ENCODE measurements around the gene DAP. TPM values are rescaled to one million over a fixed set of nuclear protein-coding genes. Genes with fewer than 3 reads are reported as not detected.

The DAP gene
- total RNA-seq, 1 experiment from 2014 or later = 95.9 TPM

DNA sequence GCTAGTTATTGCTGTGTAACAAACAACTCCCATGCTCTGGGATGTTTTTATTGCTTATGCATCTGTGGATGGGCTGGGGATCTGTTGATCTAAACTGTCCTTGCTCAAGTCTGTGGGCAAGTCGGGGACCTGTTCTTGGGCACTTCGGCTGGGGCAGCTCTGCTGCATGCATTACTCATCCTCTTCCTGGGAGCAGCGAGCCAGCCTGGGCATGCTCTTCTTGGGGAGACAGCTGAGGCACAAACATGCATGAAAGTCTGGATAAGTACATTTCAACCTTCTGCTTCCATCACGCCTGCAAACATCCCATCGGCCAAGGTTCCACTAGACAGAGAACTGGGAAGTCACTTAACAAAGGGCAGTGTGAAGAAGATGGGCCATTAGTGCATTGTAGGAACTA is 130.9 kb downstream of the DAP start:
- Histone ChIP-seq H3K27ac (ENCODE audit: low read depth, low read length, poor library complexity, severe bottlenecking) (no peak overlapping the region), H3K4me3 (ENCODE audit: low read depth, low read length, poor library complexity, severe bottlenecking) (no peak overlapping the region), H3K4me1 (ENCODE audit: insufficient read depth, low read length, poor library complexity, severe bottlenecking) (peaks cover 6% of the 10 kb centered on the region), H3K36me3 (ENCODE audit: insufficient read depth, low read length, poor library complexity, severe bottlenecking) (no peaks in the 10 kb centered on the region), H3K27me3 (replicated peaks; ENCODE audit: insufficient read depth, low read depth, low read length, poor library complexity) (no peaks in the 10 kb centered on the region), H3K9me3 (ENCODE audit: low read depth, low read length, poor library complexity, severe bottlenecking) (no peaks in the 10 kb centered on the region)
- ChIA-PET POLR2A (ENCODE audit: low non-redundant PET) (no interaction called here), CTCF (interaction anchor here (1.1 kb wide), 1 partner anchor 177 kb away, joined by 3 read pairs; no protein-coding TSS in a partner anchor)
- no peak for DNase-seq (ENCODE audit: low spot score)
- intact Hi-C loops (cut with micrococcal nuclease; ENCODE audit: unreplicated experiment) = no loop called here
- TF ChIP-seq EZH2 (IDR thresholded peaks at IDR 0.05; ENCODE audit: borderline replicate concordance, low read depth, low read length, poor library complexity, severe bottlenecking) = no peak
- TF ChIP-seq, protein P1, sequence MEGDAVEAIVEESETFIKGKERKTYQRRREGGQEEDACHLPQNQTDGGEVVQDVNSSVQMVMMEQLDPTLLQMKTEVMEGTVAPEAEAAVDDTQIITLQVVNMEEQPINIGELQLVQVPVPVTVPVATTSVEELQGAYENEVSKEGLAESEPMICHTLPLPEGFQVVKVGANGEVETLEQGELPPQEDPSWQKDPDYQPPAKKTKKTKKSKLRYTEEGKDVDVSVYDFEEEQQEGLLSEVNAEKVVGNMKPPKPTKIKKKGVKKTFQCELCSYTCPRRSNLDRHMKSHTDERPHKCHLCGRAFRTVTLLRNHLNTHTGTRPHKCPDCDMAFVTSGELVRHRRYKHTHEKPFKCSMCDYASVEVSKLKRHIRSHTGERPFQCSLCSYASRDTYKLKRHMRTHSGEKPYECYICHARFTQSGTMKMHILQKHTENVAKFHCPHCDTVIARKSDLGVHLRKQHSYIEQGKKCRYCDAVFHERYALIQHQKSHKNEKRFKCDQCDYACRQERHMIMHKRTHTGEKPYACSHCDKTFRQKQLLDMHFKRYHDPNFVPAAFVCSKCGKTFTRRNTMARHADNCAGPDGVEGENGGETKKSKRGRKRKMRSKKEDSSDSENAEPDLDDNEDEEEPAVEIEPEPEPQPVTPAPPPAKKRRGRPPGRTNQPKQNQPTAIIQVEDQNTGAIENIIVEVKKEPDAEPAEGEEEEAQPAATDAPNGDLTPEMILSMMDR (conservative IDR thresholded peaks at IDR 0.05; ENCODE audit: low read depth, low read length) = no peak
- no TSS peak for BruUV-seq (replicated peaks)

DNA sequence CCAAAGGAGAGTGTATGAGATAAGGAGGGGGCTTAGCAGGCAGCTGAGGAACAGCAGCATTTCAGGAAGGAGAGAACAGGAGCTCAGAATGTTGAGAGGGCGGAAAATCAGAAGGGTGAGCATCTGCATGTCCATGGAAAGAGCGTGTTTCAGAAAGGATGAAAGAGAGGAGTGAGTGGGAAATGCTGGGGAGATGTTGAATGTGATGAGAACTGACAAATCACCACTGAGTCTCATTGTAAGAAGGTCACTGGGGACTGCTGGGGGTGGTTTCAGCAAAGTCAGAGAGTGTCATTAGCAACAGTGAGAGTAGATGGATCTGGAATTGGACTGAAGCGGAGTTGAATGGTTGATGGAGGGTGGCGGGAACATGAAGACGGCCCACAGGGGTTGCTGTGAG is 131.4 kb downstream of the DAP start:
- H3K27me3 ChIP-seq (replicated peaks; ENCODE audit: insufficient read depth, low read depth, low read length, poor library complexity) = no peaks in the 10 kb centered on the region
- ChIA-PET CTCF (interaction anchor here (1.1 kb wide), 1 partner anchor 177 kb away, joined by 3 read pairs; no protein-coding TSS in a partner anchor), POLR2A (ENCODE audit: low non-redundant PET) (no interaction called here)
- H3K9me3 ChIP-seq (ENCODE audit: low read depth, low read length, poor library complexity, severe bottlenecking) = no peaks in the 10 kb centered on the region
- no TSS peak for BruUV-seq (replicated peaks)
- no peaks in the 10 kb centered on the region for H3K36me3 ChIP-seq (ENCODE audit: insufficient read depth, low read length, poor library complexity, severe bottlenecking)
- TF ChIP-seq EZH2 (IDR thresholded peaks at IDR 0.05; ENCODE audit: borderline replicate concordance, low read depth, low read length, poor library complexity, severe bottlenecking) = no peak
- TF ChIP-seq, protein P1 (conservative IDR thresholded peaks at IDR 0.05; ENCODE audit: low read depth, low read length) = no peak
- intact Hi-C loops (cut with micrococcal nuclease; ENCODE audit: unreplicated experiment) = no loop called here
- H3K4me3 ChIP-seq (ENCODE audit: low read depth, low read length, poor library complexity, severe bottlenecking) = no peak overlapping the region
- H3K27ac ChIP-seq (ENCODE audit: low read depth, low read length, poor library complexity, severe bottlenecking) = no peak overlapping the region
- no peak for DNase-seq (ENCODE audit: low spot score)
- H3K4me1 ChIP-seq (ENCODE audit: insufficient read depth, low read length, poor library complexity, severe bottlenecking) = peaks cover 6% of the 10 kb centered on the region

Other genes with a start within 250 kb of the DAP start
- gene ANKRD33B, start 197.2 kb downstream of the DAP start, total RNA-seq (2021) = 0.75 and 1.1 TPM in 2 replicates

Measured in A673 (cell line).